SK-N-MC (cell line): ENCODE measurements around the gene SYNGAP1.
"Not testable (repeated sequence)": the region's sequence is repeated elsewhere in the genome, so short reads cannot be mapped to it uniquely, and the experiment has no call there.

ENCODE experiments used
- DNase-seq: peaks from one replicate; pipeline ENCODE4 v3.0.0-alpha.2; 2011; ENCODE audit warnings: low read depth, low spot score
- H3K27ac ChIP-seq: fragments of 200-600 bp; sonication (generic); 2 replicates; pipeline ENCODE4 v1.5.1; 2016; ENCODE audit warnings: mixed run types
- H3K36me3 ChIP-seq: fragments of 200-600 bp; sonication (generic); 2 replicates; pipeline ENCODE4 v1.6.1; 2017; ENCODE audit warnings: antibody characterized with exemption, low read length, mixed read lengths; ENCODE audit not compliant: insufficient read depth
- H3K4me3 ChIP-seq: fragments of 200-600 bp; sonication (generic); 2 replicates; pipeline ENCODE4 v1.5.1; 2016
- H3K9ac ChIP-seq: fragments of 200-600 bp; sonication (generic); 2 replicates; pipeline ENCODE4 v1.8.0; 2017; ENCODE audit warnings: mixed run types, mixed read lengths; ENCODE audit not compliant: insufficient read length
- H3K9me3 ChIP-seq: fragments of 200-600 bp; sonication (generic); 2 replicates; pipeline ENCODE4 v1.6.1; 2017; ENCODE audit warnings: low read depth, mild to moderate bottlenecking, antibody characterized with exemption, low read length, moderate library complexity, mixed read lengths
- EZH2 ChIP-seq: fragments of 200-600 bp; sonication (generic); IDR thresholded peaks from one replicate; pipeline ENCODE4 v1.6.1; 2017; ENCODE audit warnings: antibody characterized with exemption
- FOXP2 ChIP-seq: optimal IDR thresholded peaks from 2 replicates; pipeline ENCODE3; 2011; ENCODE audit warnings: mild to moderate bottlenecking, moderate library complexity; ENCODE audit not compliant: insufficient read depth; ENCODE audit errors: extremely low read length, control extremely low read depth
- POLR2AphosphoS5 ChIP-seq: IDR thresholded peaks from 2 replicates; pipeline ENCODE4 v1.6.1; 2012; ENCODE audit warnings: mild to moderate bottlenecking, low read depth, low read length, borderline replicate concordance

The SYNGAP1 gene

GRCh38 chr6:33419580-33420490 lies at the start of gene SYNGAP1:
TSS of gene SYNGAP1 (plus strand) at chr6:33420065. CDS start at chr6:33420265, 200 bp downstream.
- peak within 1 kb of the TSS; percentile 76 for H3K9ac ChIP-seq
- H3K9me3 ChIP-seq = no peaks in the 10 kb centered on the region
- peak within 1 kb of the TSS; percentile 94 for H3K27ac ChIP-seq
- peak within 1 kb of the TSS; percentile 62 for H3K4me3 ChIP-seq
- TF ChIP-seq POLR2AphosphoS5 (no peak), EZH2 (no peak), FOXP2 (no peak)
- H3K36me3 ChIP-seq = peaks cover 13% of the 10 kb centered on the region; the same call in 1 of the 2 replicates
- no peak for DNase-seq

GRCh38 chr6:33371901-33372300 lies 48.0 kb upstream of the SYNGAP1 start:
- not testable (repeated sequence) for H3K4me3 ChIP-seq, H3K27ac ChIP-seq, H3K9me3 ChIP-seq, DNase-seq, H3K9ac ChIP-seq, H3K36me3 ChIP-seq

GRCh38 chr6:33372526-33373123 lies 47.2 kb upstream of the SYNGAP1 start:
- Histone ChIP-seq H3K36me3 (no peaks in the 10 kb centered on the region), H3K4me3 (no peak overlapping the region), H3K27ac (no peak overlapping the region), H3K9me3 (no peaks in the 10 kb centered on the region), H3K9ac (no peak overlapping the region)
- no peak for TF ChIP-seq FOXP2
- TF ChIP-seq EZH2 = no peak
- TF ChIP-seq POLR2AphosphoS5 = no peak
- DNase-seq = no peak

- no peaks in the 10 kb centered on the region for H3K9me3 ChIP-seq
- no peak overlapping the region; the same call in 1 of the 2 replicates for H3K4me3 ChIP-seq
- DNase-seq = no peak
- H3K27ac ChIP-seq = no peak overlapping the region; the same call in 1 of the 2 replicates
- H3K36me3 ChIP-seq = no peaks in the 10 kb centered on the region
- TF ChIP-seq EZH2 (no peak), POLR2AphosphoS5 (no peak), FOXP2 (no peak)
- H3K9ac ChIP-seq = no peak overlapping the region
These were observed 45.6 kb upstream of the SYNGAP1 start for GRCh38 chr6:33373960-33374910.

- H3K4me3 ChIP-seq = peak overlapping the region; percentile 33; the same call in 1 of the 2 replicates
- H3K36me3 ChIP-seq = no peaks in the 10 kb centered on the region
- H3K9ac ChIP-seq = no peak overlapping the region
- no peaks in the 10 kb centered on the region for H3K9me3 ChIP-seq
- no peak for TF ChIP-seq POLR2AphosphoS5
- no peak for TF ChIP-seq FOXP2
- TF ChIP-seq EZH2 = no peak
- peak overlapping the region; percentile 72 for H3K27ac ChIP-seq
- DNase-seq = peak; percentile 44
These were observed 44.7 kb upstream of the SYNGAP1 start for GRCh38 chr6:33375143-33375671.

- Histone ChIP-seq H3K9me3 (no peaks in the 10 kb centered on the region), H3K9ac (no peak overlapping the region), H3K36me3 (no peaks in the 10 kb centered on the region), H3K4me3 (no peak overlapping the region), H3K27ac (no peak overlapping the region)
- DNase-seq = no peak
- TF ChIP-seq FOXP2 = no peak
- TF ChIP-seq EZH2 = no peak
These were observed 42.7 kb upstream of the SYNGAP1 start for GRCh38 chr6:33377171-33377570.

GRCh38 chr6:33379184-33379583 lies 40.7 kb upstream of the SYNGAP1 start:
- H3K4me3 ChIP-seq, DNase-seq, H3K9me3 ChIP-seq, H3K27ac ChIP-seq, H3K36me3 ChIP-seq, H3K9ac ChIP-seq: not testable (repeated sequence)
